Measurements from ENCODE around the gene RICTOR.

The RICTOR gene

DNA sequence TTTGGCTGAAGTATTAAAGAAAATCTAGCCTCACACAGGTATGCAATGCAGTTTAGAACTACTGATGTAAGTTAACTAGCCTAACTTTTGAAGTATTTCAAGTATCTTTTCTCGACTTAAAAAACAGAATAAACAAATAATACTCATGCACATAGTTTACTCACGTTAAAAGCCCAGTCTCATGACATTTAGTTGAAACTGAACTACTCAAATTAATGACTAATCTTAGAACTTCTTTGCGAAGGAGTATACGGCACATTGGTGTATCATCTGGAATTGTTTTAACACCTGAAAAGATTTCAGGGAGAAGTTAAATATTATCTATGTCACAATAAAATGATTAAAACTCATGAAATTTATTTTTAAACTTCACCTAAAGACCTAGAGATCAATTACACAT is 129.9 kb downstream of the RICTOR start:
- Histone ChIP-seq H3K23ac (ENCODE audit: low read length in 2 of 2) (no peak overlapping the region), H4K91ac (ENCODE audit: low read length) (no peak overlapping the region), H2AFZ (ENCODE audit: low read depth, low read length) (no peak overlapping the region), H4K8ac (ENCODE audit: low read length) (no peak overlapping the region), H3K9me3 (ENCODE audit: control insufficient read depth, low read length) (no peaks in the 10 kb centered on the region), H3K36me3 (ENCODE audit: control insufficient read depth in 1 of 2, insufficient read depth in 2 of 2, low read depth in 1 of 2, low read length in 2 of 2) (peaks cover 7 to 98% of the 10 kb centered on the region in 2 experiments), H3K27me3 (ENCODE audit: control insufficient read depth in 1 of 2, insufficient read depth in 1 of 2, low read length in 2 of 2) (no peaks in the 10 kb centered on the region), H3K4me2 (ENCODE audit: low read length, poor library complexity, severe bottlenecking) (no peak overlapping the region), H2AK5ac (ENCODE audit: low read length, severe bottlenecking) (no peak overlapping the region), H2BK12ac (ENCODE audit: low read length in 2 of 2) (no peak overlapping the region), H3K27ac (ENCODE audit: low read length, poor library complexity, severe bottlenecking) (no peak overlapping the region), H3K4ac (ENCODE audit: low read depth in 1 of 2, low read length in 2 of 2) (no peak overlapping the region), H3K14ac (ENCODE audit: low read length in 2 of 2) (no peak overlapping the region), H3K18ac (ENCODE audit: low read depth in 1 of 2, low read length in 2 of 2) (no peak overlapping the region), H2BK15ac (ENCODE audit: low read depth, poor library complexity, severe bottlenecking) (no peak overlapping the region), H3K4me1 (ENCODE audit: control insufficient read depth, insufficient read depth, low read depth, low read length) (no peaks in the 10 kb centered on the region), H2BK120ac (ENCODE audit: low read depth, low read length) (no peak overlapping the region), H3K9ac (ENCODE audit: low read length) (no peak overlapping the region), H2BK5ac (ENCODE audit: low read depth, low read length, poor library complexity, severe bottlenecking) (no peak overlapping the region), H3K79me1 (replicated peaks; ENCODE audit: low read length, poor library complexity, severe bottlenecking) (peaks cover 5% of the 10 kb centered on the region), H3K4me3 (ENCODE audit: insufficient read depth in 1 of 2, low read depth in 1 of 2, low read length in 2 of 2) (no peak overlapping the region)
- WGBS, result 94% methylated on average over 2 of the region's 4 CpGs
- DNase-seq, result no peak

DNA sequence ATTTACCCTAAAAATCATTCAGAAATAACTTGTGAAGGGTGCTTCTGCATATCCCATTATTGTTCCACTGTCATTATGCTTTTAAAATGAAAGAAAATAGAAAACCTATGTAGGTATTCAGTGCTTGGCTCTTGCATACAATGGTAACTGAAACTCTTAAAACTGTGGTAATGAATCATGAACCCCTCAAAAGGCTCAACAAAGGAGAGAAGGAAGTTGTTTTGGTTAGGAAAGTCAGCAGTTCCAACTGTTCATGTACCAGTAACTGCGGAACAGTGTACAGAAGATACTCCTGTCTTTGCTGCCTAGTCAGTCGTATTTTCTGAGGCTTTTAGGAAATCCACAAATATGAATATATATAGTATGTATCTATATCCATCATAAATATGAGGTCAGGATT is 132.3 kb downstream of the RICTOR start:
- no peak overlapping the region for H3K23ac ChIP-seq (ENCODE audit: low read length in 2 of 2)
- H3K79me1 ChIP-seq (replicated peaks; ENCODE audit: low read length, poor library complexity, severe bottlenecking), result peaks cover 5% of the 10 kb centered on the region
- no peak overlapping the region for H2AFZ ChIP-seq (ENCODE audit: low read depth, low read length)
- no peak overlapping the region for H3K18ac ChIP-seq (ENCODE audit: low read depth in 1 of 2, low read length in 2 of 2)
- H2BK12ac ChIP-seq (ENCODE audit: low read length in 2 of 2), result no peak overlapping the region
- no peaks in the 10 kb centered on the region for H3K27me3 ChIP-seq (ENCODE audit: control insufficient read depth in 1 of 2, insufficient read depth in 1 of 2, low read length in 2 of 2)
- no peak overlapping the region for H3K27ac ChIP-seq (ENCODE audit: low read length, poor library complexity, severe bottlenecking)
- H2AK5ac ChIP-seq (ENCODE audit: low read length, severe bottlenecking), result no peak overlapping the region
- H2BK15ac ChIP-seq (ENCODE audit: low read depth, poor library complexity, severe bottlenecking), result no peak overlapping the region
- H3K4me1 ChIP-seq (ENCODE audit: control insufficient read depth, insufficient read depth, low read depth, low read length), result no peaks in the 10 kb centered on the region
- H3K9me3 ChIP-seq (ENCODE audit: control insufficient read depth, low read length), result no peaks in the 10 kb centered on the region
- H4K91ac ChIP-seq (ENCODE audit: low read length), result no peak overlapping the region
- peaks cover 10 to 97% of the 10 kb centered on the region in 2 experiments for H3K36me3 ChIP-seq (ENCODE audit: control insufficient read depth in 1 of 2, insufficient read depth in 2 of 2, low read depth in 1 of 2, low read length in 2 of 2)
- no peak overlapping the region for H4K8ac ChIP-seq (ENCODE audit: low read length)
- DNase-seq, result no peak
- H3K14ac ChIP-seq (ENCODE audit: low read length in 2 of 2), result no peak overlapping the region
- no peak overlapping the region for H3K4me3 ChIP-seq (ENCODE audit: insufficient read depth in 1 of 2, low read depth in 1 of 2, low read length in 2 of 2)
- no peak overlapping the region for H2BK120ac ChIP-seq (ENCODE audit: low read depth, low read length)
- H3K9ac ChIP-seq (ENCODE audit: low read length), result no peak overlapping the region
- 100% methylated on average over 1 of the region's 2 CpGs for WGBS
- H3K4me2 ChIP-seq (ENCODE audit: low read length, poor library complexity, severe bottlenecking), result no peak overlapping the region
- H2BK5ac ChIP-seq (ENCODE audit: low read depth, low read length, poor library complexity, severe bottlenecking), result no peak overlapping the region
- H3K4ac ChIP-seq (ENCODE audit: low read depth in 1 of 2, low read length in 2 of 2), result no peak overlapping the region

DNA sequence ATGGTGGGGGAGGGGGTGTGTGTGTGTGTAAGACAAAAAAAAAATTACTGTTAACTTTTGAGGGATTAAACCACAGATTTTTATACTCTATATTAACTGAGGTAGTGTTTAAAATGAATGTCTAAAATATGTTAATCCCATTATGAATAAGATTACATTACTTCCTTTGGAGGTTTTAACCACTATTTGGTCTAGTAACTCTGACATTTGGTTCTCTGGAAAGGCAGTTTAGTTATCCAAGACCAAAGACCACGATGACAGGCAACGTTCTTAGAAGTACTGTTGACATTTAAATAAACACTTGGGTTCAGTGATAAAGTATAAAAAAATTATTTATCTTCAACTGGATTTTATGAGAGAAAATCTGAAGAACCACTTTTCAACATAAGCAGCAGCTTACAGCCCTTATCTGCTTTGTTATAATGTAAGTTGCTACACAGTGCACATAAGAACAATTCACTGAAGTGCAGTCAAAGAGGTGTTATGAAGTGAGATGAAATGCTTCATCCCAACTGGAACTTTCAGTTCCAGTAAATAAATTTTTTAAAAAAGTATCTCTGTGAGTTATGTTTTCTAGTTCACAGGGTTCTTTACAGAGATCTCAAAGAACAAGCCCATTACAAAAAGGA is 133.9 kb downstream of the RICTOR start:
- Histone ChIP-seq H2BK120ac (ENCODE audit: low read depth, low read length) (no peak overlapping the region), H3K23ac (ENCODE audit: low read length in 2 of 2) (no peak overlapping the region), H3K79me1 (replicated peaks; ENCODE audit: low read length, poor library complexity, severe bottlenecking) (peaks cover 6% of the 10 kb centered on the region), H3K4me1 (ENCODE audit: control insufficient read depth, insufficient read depth, low read depth, low read length) (no peaks in the 10 kb centered on the region), H4K91ac (ENCODE audit: low read length) (no peak overlapping the region), H3K4ac (ENCODE audit: low read depth in 1 of 2, low read length in 2 of 2) (no peak overlapping the region), H3K18ac (ENCODE audit: low read depth in 1 of 2, low read length in 2 of 2) (no peak overlapping the region), H2BK5ac (ENCODE audit: low read depth, low read length, poor library complexity, severe bottlenecking) (no peak overlapping the region), H4K8ac (ENCODE audit: low read length) (no peak overlapping the region), H2BK15ac (ENCODE audit: low read depth, poor library complexity, severe bottlenecking) (no peak overlapping the region), H3K4me3 (ENCODE audit: insufficient read depth in 1 of 2, low read depth in 1 of 2, low read length in 2 of 2) (no peak overlapping the region), H3K27ac (ENCODE audit: low read length, poor library complexity, severe bottlenecking) (no peak overlapping the region), H2AK5ac (ENCODE audit: low read length, severe bottlenecking) (no peak overlapping the region), H3K9me3 (ENCODE audit: control insufficient read depth, low read length) (no peaks in the 10 kb centered on the region), H2BK12ac (ENCODE audit: low read length in 2 of 2) (no peak overlapping the region), H3K9ac (ENCODE audit: low read length) (no peak overlapping the region), H3K4me2 (ENCODE audit: low read length, poor library complexity, severe bottlenecking) (no peak overlapping the region), H3K27me3 (ENCODE audit: control insufficient read depth in 1 of 2, insufficient read depth in 1 of 2, low read length in 2 of 2) (no peaks in the 10 kb centered on the region), H2AFZ (ENCODE audit: low read depth, low read length) (no peak overlapping the region), H3K36me3 (ENCODE audit: control insufficient read depth in 1 of 2, insufficient read depth in 2 of 2, low read depth in 1 of 2, low read length in 2 of 2) (peaks cover 14 to 97% of the 10 kb centered on the region in 2 experiments), H3K14ac (ENCODE audit: low read length in 2 of 2) (no peak overlapping the region)
- no peak for DNase-seq
- 100% methylated on average over 1 of the region's 2 CpGs for WGBS

DNA sequence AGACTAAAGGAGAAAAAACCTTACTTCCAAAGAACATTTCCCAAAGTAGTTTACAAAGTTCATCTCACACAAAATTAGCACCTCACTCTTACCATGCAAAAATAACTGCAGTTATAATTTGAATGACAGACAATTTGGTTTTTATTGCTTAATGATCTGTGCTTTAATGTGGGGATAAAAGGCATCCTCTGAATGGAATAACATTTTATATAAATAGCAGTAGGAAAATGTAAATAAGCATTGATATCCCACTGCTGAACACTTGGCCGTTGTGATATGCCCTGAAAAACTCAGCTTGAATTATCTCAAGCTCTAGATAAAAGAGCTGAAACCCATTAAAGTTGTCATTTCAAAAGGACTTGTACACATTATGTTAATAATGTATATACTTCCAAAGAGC is 135.2 kb downstream of the RICTOR start:
- no CpG with 5 or more reads among the region's 1 CpG for WGBS
- no peak overlapping the region for H2AFZ ChIP-seq (ENCODE audit: low read depth, low read length)
- no peak overlapping the region for H3K18ac ChIP-seq (ENCODE audit: low read depth in 1 of 2, low read length in 2 of 2)
- H2BK120ac ChIP-seq (ENCODE audit: low read depth, low read length), result no peak overlapping the region
- H2AK5ac ChIP-seq (ENCODE audit: low read length, severe bottlenecking), result no peak overlapping the region
- H3K9ac ChIP-seq (ENCODE audit: low read length), result no peak overlapping the region
- H3K36me3 ChIP-seq (ENCODE audit: control insufficient read depth in 1 of 2, insufficient read depth in 2 of 2, low read depth in 1 of 2, low read length in 2 of 2), result peaks cover 19 to 96% of the 10 kb centered on the region in 2 experiments
- H2BK15ac ChIP-seq (ENCODE audit: low read depth, poor library complexity, severe bottlenecking), result no peak overlapping the region
- no peak overlapping the region for H3K4ac ChIP-seq (ENCODE audit: low read depth in 1 of 2, low read length in 2 of 2)
- H3K14ac ChIP-seq (ENCODE audit: low read length in 2 of 2), result no peak overlapping the region
- H2BK12ac ChIP-seq (ENCODE audit: low read length in 2 of 2), result no peak overlapping the region
- no peak overlapping the region for H3K4me2 ChIP-seq (ENCODE audit: low read length, poor library complexity, severe bottlenecking)
- H3K27ac ChIP-seq (ENCODE audit: low read length, poor library complexity, severe bottlenecking), result no peak overlapping the region
- no peaks in the 10 kb centered on the region for H3K4me1 ChIP-seq (ENCODE audit: control insufficient read depth, insufficient read depth, low read depth, low read length)
- no peak overlapping the region for H3K23ac ChIP-seq (ENCODE audit: low read length in 2 of 2)
- H4K91ac ChIP-seq (ENCODE audit: low read length), result no peak overlapping the region
- H3K4me3 ChIP-seq (ENCODE audit: insufficient read depth in 1 of 2, low read depth in 1 of 2, low read length in 2 of 2), result no peak overlapping the region
- no peaks in the 10 kb centered on the region for H3K9me3 ChIP-seq (ENCODE audit: control insufficient read depth, low read length)
- no peak overlapping the region for H2BK5ac ChIP-seq (ENCODE audit: low read depth, low read length, poor library complexity, severe bottlenecking)
- H4K8ac ChIP-seq (ENCODE audit: low read length), result no peak overlapping the region
- peaks cover 4% of the 10 kb centered on the region for H3K79me1 ChIP-seq (replicated peaks; ENCODE audit: low read length, poor library complexity, severe bottlenecking)
- no peaks in the 10 kb centered on the region for H3K27me3 ChIP-seq (ENCODE audit: control insufficient read depth in 1 of 2, insufficient read depth in 1 of 2, low read length in 2 of 2)
- no peak for DNase-seq
